Measurements from ENCODE around the gene CFAP46.

CFAP46 gene

GRCh38 chr10:132834891-132835847, 107.2 kb downstream of the CFAP46 start:
- Histone ChIP-seq H3K4me1 (ENCODE audit: control insufficient read depth, insufficient read depth, low read depth, low read length) (peaks cover 10% of the 10 kb centered on the region), H3K14ac (ENCODE audit: low read length in 2 of 2) (no peak overlapping the region), H3K23ac (ENCODE audit: low read length in 2 of 2) (no peak overlapping the region), H3K9me3 (ENCODE audit: control insufficient read depth, low read length) (no peaks in the 10 kb centered on the region), H3K4me3 (ENCODE audit: insufficient read depth in 1 of 2, low read depth in 1 of 2, low read length in 2 of 2) (no peak overlapping the region), H3K4ac (ENCODE audit: low read depth in 1 of 2, low read length in 2 of 2) (no peak overlapping the region), H3K27ac (ENCODE audit: low read length, poor library complexity, severe bottlenecking) (no peak overlapping the region), H4K91ac (ENCODE audit: low read length) (no peak overlapping the region), H3K79me1 (replicated peaks; ENCODE audit: low read length, poor library complexity, severe bottlenecking) (no peaks in the 10 kb centered on the region), H2BK120ac (ENCODE audit: low read depth, low read length) (no peak overlapping the region), H2AFZ (ENCODE audit: low read depth, low read length) (no peak overlapping the region), H3K9ac (ENCODE audit: low read length) (no peak overlapping the region), H2BK15ac (ENCODE audit: low read depth, poor library complexity, severe bottlenecking) (no peak overlapping the region), H3K18ac (ENCODE audit: low read depth in 1 of 2, low read length in 2 of 2) (no peak overlapping the region), H2BK5ac (ENCODE audit: low read depth, low read length, poor library complexity, severe bottlenecking) (no peak overlapping the region), H3K36me3 (ENCODE audit: control insufficient read depth in 1 of 2, insufficient read depth in 2 of 2, low read depth in 1 of 2, low read length in 2 of 2) (no peaks in the 10 kb centered on the region), H4K8ac (ENCODE audit: low read length) (no peak overlapping the region), H2BK12ac (ENCODE audit: low read length in 2 of 2) (no peak overlapping the region), H2AK5ac (ENCODE audit: low read length, severe bottlenecking) (no peak overlapping the region), H3K27me3 (ENCODE audit: control insufficient read depth in 1 of 2, insufficient read depth in 1 of 2, low read length in 2 of 2) (peaks cover 19 to 70% of the 10 kb centered on the region in 2 experiments), H3K4me2 (ENCODE audit: low read length, poor library complexity, severe bottlenecking) (no peak overlapping the region)
- DNase-seq = no peak
- 91% methylated on average over 19 of the region's 25 CpGs for WGBS

GRCh38 chr10:132834311-132834761, 108.0 kb downstream of the CFAP46 start:
- Histone ChIP-seq H3K4me2 (ENCODE audit: low read length, poor library complexity, severe bottlenecking) (no peak overlapping the region), H2BK12ac (ENCODE audit: low read length in 2 of 2) (no peak overlapping the region), H3K27me3 (ENCODE audit: control insufficient read depth in 1 of 2, insufficient read depth in 1 of 2, low read length in 2 of 2) (peaks cover 19 to 68% of the 10 kb centered on the region in 2 experiments), H3K4me3 (ENCODE audit: insufficient read depth in 1 of 2, low read depth in 1 of 2, low read length in 2 of 2) (no peak overlapping the region), H2BK5ac (ENCODE audit: low read depth, low read length, poor library complexity, severe bottlenecking) (no peak overlapping the region), H2AFZ (ENCODE audit: low read depth, low read length) (no peak overlapping the region), H3K4me1 (ENCODE audit: control insufficient read depth, insufficient read depth, low read depth, low read length) (peaks cover 10% of the 10 kb centered on the region), H3K9me3 (ENCODE audit: control insufficient read depth, low read length) (no peaks in the 10 kb centered on the region), H4K91ac (ENCODE audit: low read length) (no peak overlapping the region), H3K36me3 (ENCODE audit: control insufficient read depth in 1 of 2, insufficient read depth in 2 of 2, low read depth in 1 of 2, low read length in 2 of 2) (no peaks in the 10 kb centered on the region), H3K9ac (ENCODE audit: low read length) (no peak overlapping the region), H4K8ac (ENCODE audit: low read length) (no peak overlapping the region), H3K14ac (ENCODE audit: low read length in 2 of 2) (no peak overlapping the region), H3K4ac (ENCODE audit: low read depth in 1 of 2, low read length in 2 of 2) (no peak overlapping the region), H2BK15ac (ENCODE audit: low read depth, poor library complexity, severe bottlenecking) (no peak overlapping the region), H2BK120ac (ENCODE audit: low read depth, low read length) (no peak overlapping the region), H2AK5ac (ENCODE audit: low read length, severe bottlenecking) (no peak overlapping the region), H3K23ac (ENCODE audit: low read length in 2 of 2) (no peak overlapping the region), H3K27ac (ENCODE audit: low read length, poor library complexity, severe bottlenecking) (no peak overlapping the region), H3K79me1 (replicated peaks; ENCODE audit: low read length, poor library complexity, severe bottlenecking) (no peaks in the 10 kb centered on the region), H3K18ac (ENCODE audit: low read depth in 1 of 2, low read length in 2 of 2) (no peak overlapping the region)
- DNase-seq = no peak
- 90% methylated on average over 17 of the region's 18 CpGs for WGBS

GRCh38 chr10:132833421-132834111, 108.8 kb downstream of the CFAP46 start:
- Histone ChIP-seq H2BK120ac (ENCODE audit: low read depth, low read length) (no peak overlapping the region), H3K4me1 (ENCODE audit: control insufficient read depth, insufficient read depth, low read depth, low read length) (peaks cover 10% of the 10 kb centered on the region), H4K91ac (ENCODE audit: low read length) (no peak overlapping the region), H3K9me3 (ENCODE audit: control insufficient read depth, low read length) (no peaks in the 10 kb centered on the region), H3K23ac (ENCODE audit: low read length in 2 of 2) (no peak overlapping the region), H3K36me3 (ENCODE audit: control insufficient read depth in 1 of 2, insufficient read depth in 2 of 2, low read depth in 1 of 2, low read length in 2 of 2) (no peaks in the 10 kb centered on the region), H2BK12ac (ENCODE audit: low read length in 2 of 2) (no peak overlapping the region), H3K79me1 (replicated peaks; ENCODE audit: low read length, poor library complexity, severe bottlenecking) (no peaks in the 10 kb centered on the region), H3K18ac (ENCODE audit: low read depth in 1 of 2, low read length in 2 of 2) (no peak overlapping the region), H3K4ac (ENCODE audit: low read depth in 1 of 2, low read length in 2 of 2) (no peak overlapping the region), H3K27ac (ENCODE audit: low read length, poor library complexity, severe bottlenecking) (no peak overlapping the region), H3K9ac (ENCODE audit: low read length) (no peak overlapping the region), H3K4me2 (ENCODE audit: low read length, poor library complexity, severe bottlenecking) (no peak overlapping the region), H2AK5ac (ENCODE audit: low read length, severe bottlenecking) (no peak overlapping the region), H2BK5ac (ENCODE audit: low read depth, low read length, poor library complexity, severe bottlenecking) (no peak overlapping the region), H3K27me3 (ENCODE audit: control insufficient read depth in 1 of 2, insufficient read depth in 1 of 2, low read length in 2 of 2) (peaks cover 22 to 74% of the 10 kb centered on the region in 2 experiments), H2BK15ac (ENCODE audit: low read depth, poor library complexity, severe bottlenecking) (no peak overlapping the region), H3K4me3 (ENCODE audit: insufficient read depth in 1 of 2, low read depth in 1 of 2, low read length in 2 of 2) (no peak overlapping the region), H4K8ac (ENCODE audit: low read length) (no peak overlapping the region), H2AFZ (ENCODE audit: low read depth, low read length) (no peak overlapping the region), H3K14ac (ENCODE audit: low read length in 2 of 2) (no peak overlapping the region)
- DNase-seq = no peak
- WGBS = 86% methylated on average over 29 of the region's 29 CpGs

All from mesenchymal stem cell (in vitro differentiated cells and primary cell).